Measurements from ENCODE around the gene SEC24C.

DNA sequence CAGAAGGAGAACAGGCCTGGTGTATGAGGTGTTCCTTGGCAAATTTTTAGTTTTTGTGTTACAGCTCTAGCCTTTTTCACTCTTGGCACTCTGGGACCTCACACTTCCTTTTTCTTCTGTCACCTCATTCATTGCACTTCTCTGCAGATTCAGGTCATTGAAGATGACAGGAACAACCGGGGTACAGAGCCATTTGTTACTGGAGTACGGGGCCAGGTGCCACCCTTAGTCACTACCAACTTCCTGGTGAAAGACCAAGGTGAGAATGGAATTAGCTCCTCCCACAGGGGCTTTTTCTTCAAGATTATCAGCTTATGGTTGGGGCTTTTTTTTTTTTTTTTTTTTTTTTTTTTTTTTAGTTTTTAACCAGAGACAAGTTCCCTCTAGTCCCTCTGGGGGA lies 19.2 kb downstream of the SEC24C start:
- no peak for TF ChIP-seq POLR2A (IDR thresholded peaks at IDR 0.05)
- no peak for TF ChIP-seq CTCF (IDR thresholded peaks at IDR 0.05)

All from uterus (tissue), 2 donors.